HG03558 (cell line): ENCODE data around the gene DEPDC5.

ENCODE experiments used
- ATAC-seq: cut with Tn5 transposase; IDR thresholded peaks from one replicate; pipeline ENCODE4 v1.9.1; 2021; ENCODE audit warnings: moderate number of reproducible peaks; ENCODE audit not compliant: unreplicated experiment; ENCODE audit errors: extremely low read depth

DEPDC5 gene

DNA sequence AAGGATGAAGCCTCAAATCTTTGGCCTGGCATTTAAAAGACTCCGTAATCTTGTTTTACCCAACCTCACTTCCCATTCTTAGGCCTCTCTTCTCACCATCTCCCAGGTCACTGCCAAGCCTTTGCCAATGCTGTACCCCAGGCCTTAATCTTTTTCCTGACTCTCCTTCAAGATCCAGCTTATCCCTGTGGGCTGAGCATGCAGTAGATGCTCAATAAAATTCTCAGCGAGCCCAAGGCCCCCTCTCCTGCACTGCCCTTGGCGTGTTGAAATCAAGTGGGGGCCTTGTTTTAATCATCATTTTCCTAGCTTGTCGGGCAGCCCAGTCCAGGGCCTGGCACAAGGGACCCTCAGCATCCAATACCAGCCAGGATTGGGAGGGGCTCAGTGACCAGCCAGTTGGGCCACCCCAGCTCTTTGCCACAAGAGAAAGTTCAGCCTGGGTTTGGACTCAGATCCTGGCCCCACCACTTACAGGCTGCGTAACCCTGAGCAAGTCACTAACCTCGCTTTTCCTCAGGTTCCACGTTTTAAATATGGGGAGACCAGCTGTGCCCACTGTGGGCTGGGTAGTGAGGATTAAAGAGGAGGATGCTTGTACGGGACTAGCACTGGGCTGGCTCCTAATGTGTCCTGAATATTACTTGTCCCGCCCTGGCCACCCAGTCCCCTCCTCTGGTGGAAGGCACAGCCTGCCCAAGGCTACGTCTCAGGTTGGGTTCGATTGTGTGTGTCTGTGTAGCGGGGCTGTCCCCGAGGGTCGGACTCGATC is 189.6 kb downstream of the DEPDC5 start:
- no peak for ATAC-seq

DNA sequence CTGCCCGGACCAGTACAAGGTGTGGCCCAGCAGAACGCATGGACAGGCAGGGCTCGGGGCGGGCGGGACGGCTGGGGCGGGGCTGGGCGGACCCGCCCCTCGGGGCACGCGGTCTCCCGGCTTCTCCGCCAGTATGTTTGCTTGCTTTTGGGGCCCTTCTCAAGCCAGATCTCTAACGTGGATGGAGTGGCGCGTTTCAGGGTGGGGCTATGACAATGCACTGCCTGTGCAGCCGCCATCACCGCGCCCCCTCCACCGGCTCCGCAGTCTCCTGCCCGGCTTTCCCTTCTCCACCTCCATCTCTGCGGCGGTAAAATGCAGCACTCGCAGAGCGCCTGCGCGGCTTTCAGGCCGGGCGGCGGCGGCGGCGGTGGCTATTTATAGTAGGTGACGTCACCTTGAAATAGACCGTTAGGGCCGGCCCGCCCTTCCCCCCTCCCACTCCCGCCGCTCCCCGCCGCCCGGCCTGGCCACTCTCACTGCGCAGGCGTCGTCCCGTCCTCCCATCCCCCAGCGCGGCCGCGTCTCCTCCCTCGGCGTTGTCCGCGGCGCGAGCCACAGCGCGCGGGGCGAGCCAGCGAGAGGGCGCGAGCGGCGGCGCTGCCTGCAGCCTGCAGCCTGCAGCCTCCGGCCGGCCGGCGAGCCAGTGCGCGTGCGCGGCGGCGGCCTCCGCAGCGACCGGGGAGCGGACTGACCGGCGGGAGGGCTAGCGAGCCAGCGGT is 190.3 kb downstream of the DEPDC5 start, which contains the start of gene YWHAH:
YWHAH (plus strand) TSS at position 558 of the 722 bp plus-strand sequence. CDS start 199 bp downstream, outside the sequence.
- peak; percentile 47 for ATAC-seq

DNA sequence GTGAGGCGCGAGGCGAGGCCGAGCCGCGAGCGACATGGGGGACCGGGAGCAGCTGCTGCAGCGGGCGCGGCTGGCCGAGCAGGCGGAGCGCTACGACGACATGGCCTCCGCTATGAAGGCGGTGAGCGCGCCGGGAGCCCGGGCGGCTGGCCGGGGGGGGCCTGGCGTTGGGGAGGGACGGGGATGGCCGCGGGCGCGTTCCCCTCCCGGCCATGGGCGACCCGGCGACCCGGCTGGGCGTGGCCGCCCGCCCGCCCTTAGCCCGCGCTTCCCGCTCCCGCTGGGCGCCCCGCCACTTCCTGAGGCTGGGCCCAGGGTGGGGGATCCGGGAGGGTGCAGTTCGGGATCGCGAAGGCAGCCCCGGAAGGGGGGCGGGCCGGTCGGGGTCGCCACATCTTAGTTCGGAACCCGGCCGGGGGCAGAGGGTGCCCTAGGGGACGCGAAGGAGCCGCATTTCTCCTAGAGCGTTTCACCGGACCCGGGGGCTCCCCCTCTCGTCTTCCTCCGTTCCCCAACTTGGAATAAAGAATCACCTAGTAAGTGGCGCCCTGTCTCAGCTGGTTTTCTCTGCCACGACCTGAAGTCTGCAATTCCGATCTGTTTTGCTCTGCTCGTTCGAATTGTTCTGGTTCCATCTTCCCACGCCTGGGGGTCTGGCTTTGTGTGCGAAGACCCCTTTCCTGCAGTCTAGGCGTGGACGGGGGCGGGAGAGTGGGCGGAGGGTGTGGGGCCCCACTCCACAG is 191.1 kb downstream of the DEPDC5 start:
- no peak for ATAC-seq

DNA sequence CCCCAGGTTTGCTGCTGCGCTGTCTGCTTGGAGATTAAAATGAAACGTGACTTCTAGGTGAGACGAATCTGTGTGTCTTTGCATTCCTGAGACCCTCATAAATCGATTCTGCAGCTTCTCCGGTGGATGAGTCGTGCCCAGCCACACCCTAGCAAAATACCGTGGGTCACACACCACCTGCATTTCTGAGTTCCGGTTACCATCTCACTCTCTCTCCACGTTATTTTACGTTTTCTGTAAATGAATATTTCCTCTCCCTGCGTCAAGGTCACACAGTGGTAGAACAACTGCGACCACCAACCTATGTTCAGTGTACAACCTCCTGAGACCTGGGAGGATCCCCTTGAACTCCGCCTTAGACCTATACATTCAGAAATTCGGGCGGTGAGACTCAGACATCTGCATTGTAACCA is 191.6 kb downstream of the DEPDC5 start:
- ATAC-seq, result no peak

DNA sequence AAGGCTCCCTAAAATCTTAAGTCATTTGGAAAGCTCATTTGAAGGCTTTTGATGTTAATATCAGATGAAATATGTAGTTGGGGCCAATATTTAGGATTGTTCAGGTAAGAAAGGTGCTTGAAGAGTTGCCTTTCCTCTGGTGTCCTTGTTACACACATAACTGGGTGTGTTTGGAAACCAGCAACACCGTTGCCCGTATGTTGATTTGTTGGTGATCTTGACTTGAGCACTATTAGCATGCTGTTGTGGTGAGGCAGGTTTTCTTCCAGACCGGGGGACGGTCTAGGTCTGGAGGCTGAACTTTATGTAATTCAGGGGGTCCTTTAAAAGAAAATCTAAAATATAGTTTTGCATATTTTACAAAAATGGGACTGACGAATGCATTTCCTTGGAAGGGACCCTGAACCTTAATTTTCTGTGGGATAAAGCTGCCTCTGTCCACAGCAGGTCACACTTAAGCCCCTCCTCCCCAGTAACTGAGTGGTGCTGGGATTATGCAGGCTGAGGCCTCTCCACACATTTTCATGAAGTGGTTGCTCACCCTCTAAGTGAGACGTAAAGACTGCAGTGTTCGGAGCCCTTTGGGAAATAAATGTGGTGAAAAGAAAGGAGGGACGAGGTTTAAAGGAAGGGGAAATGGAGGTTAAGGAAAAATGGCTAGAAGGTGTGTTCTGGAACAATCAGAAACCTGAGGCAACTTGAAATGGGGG is 192.3 kb downstream of the DEPDC5 start:
- no peak for ATAC-seq

DNA sequence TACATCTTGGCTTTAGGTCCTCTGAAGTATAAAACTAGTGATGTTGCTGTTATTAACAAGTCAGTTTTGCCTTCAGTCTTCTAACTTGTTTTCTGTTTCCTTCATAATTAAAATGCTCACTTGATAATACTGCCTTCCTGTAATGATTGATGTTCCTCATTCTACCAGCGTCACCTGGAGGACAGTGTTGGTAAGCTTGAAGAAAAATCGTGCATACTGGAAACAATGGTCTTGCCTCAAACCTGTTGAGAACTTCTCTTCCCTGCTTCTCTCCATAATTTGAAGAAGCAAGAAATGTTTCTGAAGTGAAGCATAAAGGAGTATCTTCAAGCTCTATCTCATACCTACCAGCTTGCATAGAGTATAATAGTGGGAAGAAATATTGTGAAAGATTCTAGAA is 193.5 kb downstream of the DEPDC5 start:
- ATAC-seq, result no peak

DNA sequence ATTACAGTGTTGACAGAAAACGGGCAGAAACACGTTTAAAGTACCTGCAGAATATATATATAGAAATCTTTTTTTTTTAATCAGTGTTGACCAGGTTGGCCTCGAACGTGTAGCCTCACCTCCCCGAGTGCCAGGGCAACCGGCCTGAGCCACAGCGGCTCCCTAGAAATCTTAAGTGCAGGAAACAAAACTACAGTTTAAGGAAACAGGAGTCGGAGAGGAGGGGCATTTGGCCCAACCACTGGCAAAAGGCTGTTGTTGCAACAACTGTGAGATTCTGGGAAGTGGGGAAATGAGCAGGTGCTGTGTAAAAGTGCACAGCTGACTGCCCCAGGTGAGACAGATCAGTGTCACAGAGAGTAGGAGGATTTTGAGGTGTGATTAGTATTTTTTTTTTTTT is 194.2 kb downstream of the DEPDC5 start:
- ATAC-seq, result no peak

DNA sequence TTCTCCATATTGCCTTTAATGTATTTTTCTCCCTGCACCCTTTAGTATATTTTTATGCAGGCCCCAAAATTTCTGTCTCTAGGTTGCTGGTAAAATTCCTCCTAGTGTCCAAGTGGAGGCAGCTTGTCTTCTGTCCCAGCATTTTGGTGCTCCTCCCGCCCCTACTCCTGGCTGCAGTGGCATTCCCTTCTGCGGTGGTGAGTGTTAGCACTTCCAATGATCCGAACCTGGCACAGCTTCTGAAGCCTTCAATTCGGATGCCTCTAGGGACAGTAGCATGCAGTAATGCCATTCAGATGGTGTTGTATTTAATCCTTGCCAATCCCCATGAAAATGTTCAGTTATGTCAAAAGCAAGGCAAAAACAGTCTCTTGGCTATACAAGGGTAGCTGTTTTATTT is 196.4 kb downstream of the DEPDC5 start:
- ATAC-seq, result no peak

DNA sequence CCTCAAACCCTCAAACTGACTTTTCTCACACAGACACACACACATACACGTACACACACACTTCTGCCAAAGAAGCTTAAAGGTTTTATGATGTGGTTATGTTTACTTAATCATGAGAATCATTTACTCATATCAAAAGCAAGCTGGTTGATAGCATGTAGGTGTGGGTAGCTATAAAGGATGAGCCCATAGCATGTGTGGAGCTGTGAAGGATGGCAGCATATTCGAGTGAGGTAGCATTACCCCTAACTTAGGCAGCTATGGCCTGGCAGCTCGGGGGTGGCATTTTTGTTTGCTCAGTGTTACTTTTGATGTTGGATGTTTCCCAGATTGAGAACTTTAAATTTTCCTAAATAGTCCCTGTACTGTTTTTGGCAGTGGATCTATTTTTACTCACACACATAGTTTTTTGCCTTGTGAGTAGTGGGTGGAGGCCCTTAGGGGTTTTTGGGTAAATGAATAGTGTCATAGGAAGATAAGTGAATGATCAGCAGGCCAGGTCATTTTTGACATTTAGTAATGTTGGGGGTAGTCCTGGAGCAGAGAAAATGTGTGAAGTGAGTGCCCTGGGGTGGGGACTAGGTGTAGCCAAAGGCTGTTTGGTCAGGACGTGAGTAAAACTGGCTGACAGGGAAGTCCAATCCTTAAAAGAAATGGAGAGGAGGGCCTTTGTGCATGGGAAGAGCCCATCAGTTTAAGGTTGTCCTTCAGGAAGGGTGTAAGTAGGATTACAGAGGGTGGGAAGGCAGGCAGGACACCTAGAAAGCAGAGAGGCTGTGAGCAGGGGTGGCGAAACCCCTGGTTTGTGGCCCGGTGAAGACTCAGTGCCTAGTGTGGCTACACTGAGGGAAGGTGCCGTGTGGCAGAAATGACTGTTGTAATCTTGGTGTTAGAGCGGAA is 197.6 kb downstream of the DEPDC5 start:
- no peak for ATAC-seq

DNA sequence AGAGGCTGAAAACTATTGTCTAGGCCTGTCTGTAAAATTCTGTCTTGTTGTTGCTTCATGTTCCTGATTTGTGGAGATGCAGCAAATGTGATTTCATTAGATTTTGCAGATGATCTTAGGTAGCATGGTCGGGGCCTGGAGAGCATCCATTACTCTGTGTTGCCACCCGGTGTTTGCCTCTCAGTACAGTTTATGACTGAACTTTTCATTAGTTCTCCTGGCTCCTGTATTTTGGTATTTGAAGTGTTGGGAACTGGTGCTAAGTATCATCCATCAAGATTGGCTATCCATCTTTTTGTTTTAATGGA is 198.2 kb downstream of the DEPDC5 start:
- no peak for ATAC-seq

DNA sequence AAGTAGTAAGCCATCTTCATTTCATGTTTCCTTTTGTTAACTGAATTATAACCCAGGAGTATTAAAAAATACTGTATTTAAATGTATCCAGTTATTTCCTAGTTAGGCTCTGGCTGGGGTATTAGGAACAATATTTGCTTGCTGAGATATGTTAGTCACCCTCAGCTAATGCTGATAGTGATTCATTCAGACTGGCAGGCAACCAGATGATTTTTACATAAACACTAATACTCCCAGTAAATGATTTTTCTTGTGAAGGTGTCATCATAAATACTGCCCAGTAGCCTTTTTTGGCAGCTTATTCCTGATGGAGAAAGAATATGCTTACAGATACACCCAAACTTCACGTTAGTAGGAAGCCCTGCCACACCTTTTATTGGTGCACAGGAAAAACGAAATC is 198.7 kb downstream of the DEPDC5 start:
- no peak for ATAC-seq

DNA sequence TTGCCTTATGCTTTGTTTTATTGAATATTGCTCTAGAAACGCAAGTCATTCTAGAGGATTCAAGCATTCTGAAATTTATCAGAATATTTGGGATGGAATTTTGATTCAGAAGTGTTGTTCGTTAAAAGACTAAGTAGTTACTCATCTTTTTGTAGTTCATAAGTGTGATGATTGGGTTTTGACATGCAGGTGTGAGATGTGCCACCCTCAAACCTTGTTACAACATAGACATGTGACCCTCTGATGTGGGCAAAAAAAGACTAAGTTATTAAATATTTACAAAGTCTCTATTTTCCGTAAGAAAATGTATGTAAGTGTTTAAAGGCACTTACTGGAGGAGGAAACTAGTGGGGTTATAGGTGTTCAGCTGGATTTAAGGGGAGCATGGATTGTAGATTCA is 199.4 kb downstream of the DEPDC5 start:
- ATAC-seq, result no peak

DNA sequence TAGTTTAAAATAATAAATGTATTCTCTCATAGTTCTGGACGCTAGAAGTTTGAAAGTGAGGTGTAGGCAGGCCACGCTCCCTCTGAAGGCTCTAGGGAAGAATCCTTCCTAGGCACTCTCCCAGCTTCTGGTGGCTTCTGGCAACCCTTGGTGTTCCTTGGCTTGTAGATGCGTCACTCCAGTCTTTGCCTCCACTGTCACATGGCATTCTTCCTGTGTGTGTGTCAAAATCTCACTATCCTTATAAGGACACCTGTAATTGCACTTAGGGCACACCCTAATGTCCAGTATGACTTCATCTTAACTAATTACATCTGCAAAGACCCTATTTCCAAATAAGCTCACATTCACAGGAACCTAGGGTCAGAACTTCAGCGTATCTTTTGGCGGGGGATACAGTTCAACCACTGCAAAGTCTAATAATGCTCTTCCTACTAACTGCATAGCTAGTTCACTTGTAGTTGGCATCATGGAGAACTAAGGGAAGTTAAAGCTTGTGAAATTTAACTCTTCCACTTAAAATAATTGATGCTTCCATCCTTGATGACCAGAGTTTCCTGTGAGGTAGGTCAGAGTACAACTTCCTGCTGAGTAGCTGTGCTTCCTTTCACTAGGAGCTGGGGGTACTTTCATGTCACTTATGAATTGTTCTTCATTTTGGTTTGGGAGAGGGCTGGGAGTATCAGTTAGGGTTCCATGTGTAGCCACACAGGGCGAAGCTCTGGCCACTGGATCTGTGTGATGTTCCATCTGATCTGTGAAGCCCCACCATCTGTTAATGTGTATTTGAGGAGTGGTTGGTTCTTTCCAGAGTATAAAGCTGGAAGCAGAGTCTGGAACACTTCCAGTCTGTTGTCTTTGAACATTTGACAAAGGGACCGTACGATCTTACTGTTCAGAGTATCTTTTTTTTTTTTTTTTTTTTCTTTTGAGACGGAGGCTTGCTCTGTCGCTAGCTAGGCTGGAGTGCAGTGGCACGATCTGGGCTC is 201.0 kb downstream of the DEPDC5 start:
- ATAC-seq, result no peak

DNA sequence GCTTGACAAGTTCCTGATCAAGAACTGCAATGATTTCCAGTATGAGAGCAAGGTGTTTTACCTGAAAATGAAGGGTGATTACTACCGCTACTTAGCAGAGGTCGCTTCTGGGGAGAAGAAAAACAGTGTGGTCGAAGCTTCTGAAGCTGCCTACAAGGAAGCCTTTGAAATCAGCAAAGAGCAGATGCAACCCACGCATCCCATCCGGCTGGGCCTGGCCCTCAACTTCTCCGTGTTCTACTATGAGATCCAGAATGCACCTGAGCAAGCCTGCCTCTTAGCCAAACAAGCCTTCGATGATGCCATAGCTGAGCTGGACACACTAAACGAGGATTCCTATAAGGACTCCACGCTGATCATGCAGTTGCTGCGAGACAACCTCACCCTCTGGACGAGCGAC is 202.5 kb downstream of the DEPDC5 start:
- ATAC-seq, result no peak
